GM12865 (cell line): Measurements from ENCODE around the gene PRKN.
A peak's percentile ranks its signal among the peaks of the same experiment; 100 is the strongest.

Source experiments
- DNase-seq: peaks from one replicate; pipeline ENCODE4 v3.0.0; 2010; ENCODE audit warnings: low read depth
- H3K4me3 ChIP-seq: 2 replicates; pipeline ENCODE4 v1.5.1; 2011; ENCODE audit warnings: mild to moderate bottlenecking, low read depth, low read length, control low read depth
- CTCF ChIP-seq: IDR thresholded peaks from 2 replicates; pipeline ENCODE4 v1.5.1; 2011; ENCODE audit warnings: low read length, control low read depth, low read depth, inconsistent platforms; ENCODE audit not compliant: insufficient read depth; ENCODE audit errors: missing control alignments

PRKN gene

GRCh38 chr6:162177746-162178145, 549.8 kb downstream of the PRKN start:
- DNase-seq = no peak
- no peak overlapping the region for H3K4me3 ChIP-seq
- no peak for TF ChIP-seq CTCF

GRCh38 chr6:162173466-162173865, 554.1 kb downstream of the PRKN start:
- no peak for TF ChIP-seq CTCF
- no peak overlapping the region for H3K4me3 ChIP-seq
- DNase-seq = no peak

GRCh38 chr6:162165479-162165878, 562.1 kb downstream of the PRKN start:
- no peak for DNase-seq
- no peak overlapping the region for H3K4me3 ChIP-seq
- TF ChIP-seq CTCF = no peak

- no peak overlapping the region for H3K4me3 ChIP-seq
- no peak for TF ChIP-seq CTCF
- DNase-seq = peak; percentile 21
These were observed 570.2 kb downstream of the PRKN start for GRCh38 chr6:162157167-162157870.

DNA sequence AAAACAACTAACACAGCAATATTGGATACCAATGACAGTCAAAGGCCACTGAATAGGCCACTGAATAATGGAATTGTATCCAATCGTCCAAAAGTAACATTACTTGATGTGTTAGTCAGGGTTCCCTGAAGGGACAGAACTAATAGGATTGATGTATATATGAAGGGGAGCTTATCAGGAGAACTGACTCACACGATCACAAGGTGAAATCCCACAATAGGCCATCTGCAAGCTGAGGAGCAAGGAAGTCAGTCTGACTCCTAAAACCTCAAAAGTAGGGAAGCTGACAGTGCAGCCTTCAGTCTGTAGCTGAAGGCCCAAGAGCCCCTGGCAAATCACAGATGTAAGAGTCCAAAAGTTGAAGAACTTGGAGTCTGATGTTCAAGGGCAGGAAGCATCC, 571.4 kb downstream of the PRKN start:
- H3K4me3 ChIP-seq = no peak overlapping the region
- DNase-seq = no peak
- no peak for TF ChIP-seq CTCF

- no peak for TF ChIP-seq CTCF
- DNase-seq = no peak
- H3K4me3 ChIP-seq = no peak overlapping the region
These were observed 572.6 kb downstream of the PRKN start for GRCh38 chr6:162154930-162155329.

DNA sequence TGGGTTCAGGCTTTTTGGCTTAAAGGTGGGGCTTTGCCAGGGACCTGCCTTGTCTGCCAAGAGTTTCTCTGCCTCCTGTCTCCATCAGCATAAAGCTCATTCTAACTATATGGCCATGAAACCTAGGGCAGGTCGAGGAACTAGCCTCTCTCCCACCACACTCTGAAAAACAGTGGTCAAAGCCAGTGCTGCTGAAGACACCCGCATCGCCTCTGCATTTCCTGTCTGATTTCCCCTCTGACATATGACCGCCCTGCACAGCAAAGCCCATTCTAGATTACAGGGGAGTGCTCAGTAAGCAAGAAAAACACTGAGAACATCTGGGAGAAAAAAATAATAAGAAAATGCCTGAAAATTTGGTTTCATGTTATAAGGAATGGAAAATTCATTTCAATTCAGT, 573.6 kb downstream of the PRKN start:
- peak; percentile 5 for DNase-seq
- no peak overlapping the region for H3K4me3 ChIP-seq
- no peak for TF ChIP-seq CTCF
